SU-DHL-6 (cell line): Measurements from ENCODE around the gene CDK5RAP3.

ENCODE experiments used
- H2AFZ ChIP-seq: fragments of 200-600 bp; sonication (generic); 2 replicates; pipeline ENCODE4 v1.6.1; 2014; ENCODE audit warnings: low read depth, mild to moderate bottlenecking, moderate library complexity, mixed read lengths, antibody characterized with exemption, low read length; ENCODE audit not compliant: severe bottlenecking
- H3F3A ChIP-seq: fragments of 200-600 bp; shearing (Covaris generic); 2 replicates; pipeline ENCODE4 v1.6.0; 2016; ENCODE audit warnings: antibody characterized with exemption, mild to moderate bottlenecking; ENCODE audit not compliant: insufficient read depth
- H3K27ac ChIP-seq: fragments of 200-600 bp; sonication (generic); 2 replicates; pipeline ENCODE4 v1.5.1; 2016; ENCODE audit warnings: low read depth, mild to moderate bottlenecking, low read length, moderate library complexity, mixed read lengths
- H3K27me3 ChIP-seq: fragments of 200-600 bp; sonication (generic), shearing (Covaris generic); 2 replicates; pipeline ENCODE4 v1.6.0; 2014; ENCODE audit warnings: mild to moderate bottlenecking, low read length
- H3K36me3 ChIP-seq: fragments of 200-600 bp; sonication (generic); 2 replicates; pipeline ENCODE4 v1.6.1; 2014; ENCODE audit warnings: mild to moderate bottlenecking, low read length, mixed read lengths
- H3K4me2 ChIP-seq: fragments of 300-600, 200-600 bp; shearing (Covaris generic), sonication (generic); 2 replicates; pipeline ENCODE4 v1.6.0; 2014; ENCODE audit warnings: low read length, low read depth, mild to moderate bottlenecking; ENCODE audit not compliant: poor library complexity, severe bottlenecking
- H3K4me3 ChIP-seq: fragments of 200-600 bp; sonication (generic); 2 replicates; pipeline ENCODE4 v1.5.1; 2014; ENCODE audit warnings: antibody characterized with exemption, low read length, mild to moderate bottlenecking, mixed read lengths; ENCODE audit not compliant: insufficient read depth, poor library complexity, severe bottlenecking
- H3K79me2 ChIP-seq: fragments of 200-600 bp; sonication (generic); 2 replicates; pipeline ENCODE4 v1.6.1; 2014; ENCODE audit warnings: mild to moderate bottlenecking, low read length, moderate library complexity; ENCODE audit not compliant: insufficient read depth
- H3K9ac ChIP-seq: fragments of 200-600 bp; sonication (generic); 2 replicates; pipeline ENCODE4 v1.7.0; 2014; ENCODE audit warnings: mild to moderate bottlenecking, low read length
- H3K9me2 ChIP-seq: fragments of 200-600 bp; sonication (generic); replicated peaks from 2 replicates; pipeline ENCODE4 v1.6.1; 2014; ENCODE audit warnings: low read length; ENCODE audit not compliant: insufficient read depth
- H3K9me3 ChIP-seq: fragments of 200-600 bp; sonication (generic); 2 replicates; pipeline ENCODE4 v1.6.1; 2014; ENCODE audit warnings: low read length, mixed read lengths; ENCODE audit not compliant: insufficient read depth
- H4K20me1 ChIP-seq: fragments of 200-600 bp; sonication (generic); 2 replicates; pipeline ENCODE4 v1.6.1; 2014; ENCODE audit warnings: low read depth, mild to moderate bottlenecking, antibody characterized with exemption, low read length, moderate library complexity, mixed read lengths
- CTCF ChIP-seq: fragments of 200-600 bp; sonication (generic); IDR thresholded peaks from one replicate; pipeline ENCODE4 v1.5.1; 2017; ENCODE audit warnings: antibody characterized with exemption, mild to moderate bottlenecking, low read length, moderate library complexity; ENCODE audit not compliant: insufficient read depth, poor library complexity, severe bottlenecking
- EZH2phosphoT487 ChIP-seq: fragments of 200-600 bp; sonication (generic), shearing (Covaris generic); conservative IDR thresholded peaks from 2 replicates; pipeline ENCODE4 v1.6.1; 2018; ENCODE audit warnings: mild to moderate bottlenecking, antibody characterized with exemption, low read length, moderate library complexity, mixed read lengths

CDK5RAP3 gene

GRCh38 chr17:48024149-48025039, 53.5 kb downstream of the CDK5RAP3 start:
- Histone ChIP-seq H3K27me3 (no peaks in the 10 kb centered on the region), H4K20me1 (no peaks in the 10 kb centered on the region), H3K9me3 (no peaks in the 10 kb centered on the region), H3K79me2 (no peaks in the 10 kb centered on the region), H3K9ac (peak overlapping the region; percentile 44), H3K27ac (no peak overlapping the region), H3K9me2 (no peaks in the 10 kb centered on the region), H3K4me2 (peak overlapping the region; percentile 66), H2AFZ (peak overlapping the region; percentile 46), H3K36me3 (no peaks in the 10 kb centered on the region), H3F3A (no peaks in the 10 kb centered on the region), H3K4me3 (peak overlapping the region; percentile 52)
- no peak for TF ChIP-seq CTCF
- TF ChIP-seq EZH2phosphoT487: no peak

- Histone ChIP-seq H3K4me2 (peak overlapping the region; percentile 66), H3K4me3 (peak overlapping the region; percentile 52), H3K9ac (peak overlapping the region; percentile 42; the same call in 1 of the 2 replicates), H3K79me2 (no peaks in the 10 kb centered on the region), H3K27me3 (no peaks in the 10 kb centered on the region), H3F3A (no peaks in the 10 kb centered on the region), H2AFZ (peak overlapping the region; percentile 55), H4K20me1 (no peaks in the 10 kb centered on the region), H3K36me3 (no peaks in the 10 kb centered on the region), H3K9me2 (no peaks in the 10 kb centered on the region), H3K9me3 (no peaks in the 10 kb centered on the region), H3K27ac (no peak overlapping the region)
- TF ChIP-seq EZH2phosphoT487 (no peak), CTCF (peak; percentile 70)
These were observed 54.4 kb downstream of the CDK5RAP3 start for GRCh38 chr17:48025040-48025903.

GRCh38 chr17:48025904-48026501, 55.1 kb downstream of the CDK5RAP3 start:
- Histone ChIP-seq H3K4me3 (no peak overlapping the region), H3F3A (no peaks in the 10 kb centered on the region), H3K9ac (peak overlapping the region; percentile 42; the same call in 1 of the 2 replicates)

More at GRCh38 chr17:48025904-48026501, 55.1 kb downstream of the CDK5RAP3 start:
- Histone ChIP-seq H2AFZ (no peak overlapping the region), H3K27ac (no peak overlapping the region), H3K9me2 (no peaks in the 10 kb centered on the region), H3K27me3 (no peaks in the 10 kb centered on the region), H3K36me3 (no peaks in the 10 kb centered on the region), H3K79me2 (no peaks in the 10 kb centered on the region), H4K20me1 (no peaks in the 10 kb centered on the region), H3K9me3 (no peaks in the 10 kb centered on the region), H3K4me2 (peak overlapping the region; percentile 66)
- no peak for TF ChIP-seq CTCF
- no peak for TF ChIP-seq EZH2phosphoT487
